DOHH2 (cell line): ENCODE measurements around the gene PPP1R12C.

Experiments used
- EZH2phosphoT487 ChIP-seq: fragments of 200-600 bp; sonication (generic); IDR thresholded peaks from 2 replicates; pipeline ENCODE4 v1.6.1; 2017; ENCODE audit warnings: borderline replicate concordance, mild to moderate bottlenecking, antibody characterized with exemption, low read length, moderate library complexity, mixed read lengths
- TF ChIP-seq, protein P1 (sequence below): fragments of 200-600 bp; sonication (generic); IDR thresholded peaks from one replicate; pipeline ENCODE4 v1.5.1; 2014; ENCODE audit warnings: antibody characterized with exemption, mild to moderate bottlenecking, low read depth, low read length; ENCODE audit not compliant: poor library complexity, severe bottlenecking

DNA sequence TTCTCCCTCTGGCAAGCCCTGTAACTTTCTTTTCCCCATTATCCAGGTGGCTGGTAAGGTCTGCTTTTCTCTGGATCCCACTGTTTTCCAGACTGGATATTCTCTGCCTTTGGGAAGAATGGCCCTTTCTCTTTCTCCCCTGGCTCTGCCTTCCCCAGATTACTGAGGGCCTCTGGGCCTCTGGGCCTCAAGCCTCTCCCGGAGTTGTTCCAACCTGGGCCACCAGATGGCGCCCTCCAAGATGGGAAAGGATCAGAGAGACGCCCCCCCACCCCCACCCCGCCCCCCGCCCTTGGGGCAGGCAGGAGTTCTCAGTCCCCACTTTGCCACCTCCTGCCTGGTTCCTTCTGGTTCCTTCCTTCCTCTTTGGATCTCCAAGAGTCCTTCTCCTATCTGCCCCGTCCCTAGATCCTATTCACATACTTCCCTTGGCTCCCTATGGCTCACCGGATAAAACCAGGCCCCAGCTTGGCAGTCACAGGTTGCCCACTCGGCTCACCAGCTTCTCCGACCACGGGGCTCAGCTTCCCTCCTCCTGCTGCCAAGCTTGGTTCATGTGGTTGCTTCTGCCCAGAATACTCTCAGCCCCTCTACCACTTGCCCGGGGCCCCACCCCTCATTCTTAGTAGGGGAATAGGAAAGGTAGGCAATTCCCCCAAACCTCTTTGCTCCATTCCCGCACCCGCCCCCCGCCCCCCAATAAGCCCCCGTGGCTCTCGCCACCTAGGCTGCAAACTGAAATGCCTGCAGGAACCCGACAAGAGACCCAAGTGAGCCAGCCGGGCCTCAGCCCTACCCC is 28.7 kb downstream of the PPP1R12C start:
- no peak for TF ChIP-seq EZH2phosphoT487
- TF ChIP-seq, protein P1, sequence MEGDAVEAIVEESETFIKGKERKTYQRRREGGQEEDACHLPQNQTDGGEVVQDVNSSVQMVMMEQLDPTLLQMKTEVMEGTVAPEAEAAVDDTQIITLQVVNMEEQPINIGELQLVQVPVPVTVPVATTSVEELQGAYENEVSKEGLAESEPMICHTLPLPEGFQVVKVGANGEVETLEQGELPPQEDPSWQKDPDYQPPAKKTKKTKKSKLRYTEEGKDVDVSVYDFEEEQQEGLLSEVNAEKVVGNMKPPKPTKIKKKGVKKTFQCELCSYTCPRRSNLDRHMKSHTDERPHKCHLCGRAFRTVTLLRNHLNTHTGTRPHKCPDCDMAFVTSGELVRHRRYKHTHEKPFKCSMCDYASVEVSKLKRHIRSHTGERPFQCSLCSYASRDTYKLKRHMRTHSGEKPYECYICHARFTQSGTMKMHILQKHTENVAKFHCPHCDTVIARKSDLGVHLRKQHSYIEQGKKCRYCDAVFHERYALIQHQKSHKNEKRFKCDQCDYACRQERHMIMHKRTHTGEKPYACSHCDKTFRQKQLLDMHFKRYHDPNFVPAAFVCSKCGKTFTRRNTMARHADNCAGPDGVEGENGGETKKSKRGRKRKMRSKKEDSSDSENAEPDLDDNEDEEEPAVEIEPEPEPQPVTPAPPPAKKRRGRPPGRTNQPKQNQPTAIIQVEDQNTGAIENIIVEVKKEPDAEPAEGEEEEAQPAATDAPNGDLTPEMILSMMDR = peak; percentile 63
